ENCODE results near the gene PRMT2.

- TF ChIP-seq TEAD4 (IDR thresholded peaks at IDR 0.05): no peak
- no peak for TF ChIP-seq TAF1 (IDR thresholded peaks at IDR 0.05; ENCODE audit: low read depth)
- no peak for TF ChIP-seq REST (IDR thresholded peaks at IDR 0.05; ENCODE audit: low read depth)
Measured at GRCh38 chr21:46613391-46613790, 22.1 kb upstream of the PRMT2 start.
